GM12878 (cell line): ENCODE measurements around the gene TMEM50A. TPM values are rescaled to one million over a fixed set of nuclear protein-coding genes. Genes with fewer than 3 reads are reported as not detected.

Experiments
- ATAC-seq: fragments of 200-7000 bp; cut with Tn5 transposase; 3 replicates; pipeline ENCODE4 v1.9.1; 2020; ENCODE audit warnings: mild to moderate bottlenecking, moderate library complexity
- BruUV-seq: library from RNA; stranded (reverse); fragments of 400-500 nt; replicated peaks from 2 replicates; lab custom pipeline; 2021; lab: Mats Ljungman, UMichigan
- CTCF ChIA-PET: fragments of 300-600 bp; sonication (Branson Sonifier 250); formaldehyde crosslinking; extraction: SDS; loops from one replicate; lab custom pipeline; 2021; ENCODE audit warnings: inconsistent platforms; lab: Yijun Ruan, JAX
- POLR2A ChIA-PET: fragments of 350-600 bp; formaldehyde crosslinking; extraction: SDS; loops from one replicate; lab custom pipeline; 2021; ENCODE audit warnings: inconsistent platforms; lab: Charles Lee
- RAD21 ChIA-PET: fragments of 300-600 bp; sonication (Branson Sonifier 250); formaldehyde crosslinking; loops from one replicate; lab custom pipeline; 2023; ENCODE audit warnings: antibody characterized with exemption; ENCODE audit not compliant: unreplicated experiment; lab: Charles Lee
- SMC1A ChIA-PET: fragments of 300-600 bp; sonication (Branson Sonifier 250); formaldehyde crosslinking; loops from one replicate; lab custom pipeline; 2023; ENCODE audit not compliant: unreplicated experiment, uncharacterized antibody; lab: Charles Lee
- DNase-seq: peaks from one replicate; pipeline ENCODE4 v3.0.0-alpha.2; 2011; ENCODE audit warnings: low read depth, low spot score
- FAIRE-seq: peaks from 3 replicates; lab custom pipeline; 2011; peaks lifted over from hg19 to GRCh38; lab: Jason Lieb, UNC
- H2AFZ ChIP-seq: 2 replicates; pipeline ENCODE4 v1.6.0; 2011; ENCODE audit warnings: low read depth, low read length, control low read depth; ENCODE audit not compliant: control insufficient read depth
- H3K27ac ChIP-seq: 2 replicates; pipeline ENCODE4 v1.5.1; 2011; ENCODE audit warnings: control low read depth; ENCODE audit not compliant: control insufficient read depth, insufficient read depth
- H3K27me3 ChIP-seq, 2 experiments: replicated peaks in 1 of 2; 2 replicates each; pipeline versions ENCODE4 v1.6.0 to v1.6.1; 2011; ENCODE audit warnings: low read length in 1 of 2; ENCODE audit not compliant: control insufficient read depth in 2 of 2, insufficient read depth in 2 of 2
- H3K36me3 ChIP-seq, 2 experiments: 2 replicates each; pipeline ENCODE4 v1.5.1; 2011; ENCODE audit warnings: low read length in 1 of 2; ENCODE audit not compliant: control insufficient read depth in 2 of 2, insufficient read depth in 2 of 2
- H3K4me1 ChIP-seq: 2 replicates; pipeline ENCODE4 v1.6.1; 2011; ENCODE audit warnings: mild to moderate bottlenecking, low read length, moderate library complexity, mixed read lengths; ENCODE audit not compliant: control insufficient read depth, insufficient read depth
- H3K4me2 ChIP-seq: 2 replicates; pipeline ENCODE4 v1.6.0; 2011; ENCODE audit warnings: control low read depth; ENCODE audit not compliant: control insufficient read depth, insufficient read depth
- H3K4me3 ChIP-seq: fragments of 200-600 bp; sonication (generic); 2 replicates; pipeline ENCODE4 v1.5.1; 2016
- H3K79me2 ChIP-seq: 2 replicates; pipeline ENCODE4 v1.6.0; 2011; ENCODE audit warnings: low read length; ENCODE audit not compliant: control insufficient read depth, insufficient read depth
- H3K9ac ChIP-seq: 2 replicates; pipeline ENCODE4 v1.8.0; 2011; ENCODE audit warnings: low read length, control low read depth, mixed read lengths; ENCODE audit not compliant: control insufficient read depth, insufficient read depth
- H3K9me3 ChIP-seq: replicated peaks from 3 replicates; pipeline ENCODE4 v1.5.1; 2011; ENCODE audit warnings: mild to moderate bottlenecking, low read length; ENCODE audit not compliant: control insufficient read depth, insufficient read depth
- H4K20me1 ChIP-seq: 2 replicates; pipeline ENCODE4 v1.6.0; 2011; ENCODE audit not compliant: control insufficient read depth, insufficient read depth
- CUX1 ChIP-seq: IDR thresholded peaks from 2 replicates; pipeline ENCODE4 v1.6.1; 2012; ENCODE audit warnings: improper control_type of control experiment, low read depth, low read length; ENCODE audit not compliant: insufficient replicate concordance
- E2F4 ChIP-seq: IDR thresholded peaks from 2 replicates; pipeline ENCODE4 v1.6.1; 2012; ENCODE audit warnings: low read depth, low read length, improper control_type of control experiment
- IRF5 ChIP-seq: fragments of 450-650 bp; IDR thresholded peaks from 2 replicates; pipeline ENCODE4 v1.6.1; 2017; ENCODE audit warnings: borderline replicate concordance
- NFYB ChIP-seq: IDR thresholded peaks from 2 replicates; pipeline ENCODE4 v1.6.1; 2011; ENCODE audit warnings: low read depth, mild to moderate bottlenecking, low read length, improper control_type of control experiment, moderate library complexity; ENCODE audit not compliant: insufficient read depth
- NR2F1 ChIP-seq: fragments of 450-650 bp; conservative IDR thresholded peaks from 2 replicates; pipeline ENCODE4 v1.6.1; 2017; ENCODE audit warnings: mild to moderate bottlenecking
- PRDM15 ChIP-seq: fragments of 450-650 bp; formaldehyde crosslinking; IDR thresholded peaks from 2 replicates; pipeline ENCODE4 v1.4.0; 2020; ENCODE audit warnings: mild to moderate bottlenecking, moderate library complexity
- TCF12 ChIP-seq: IDR thresholded peaks from 2 replicates; pipeline ENCODE4 v1.6.1; 2011; ENCODE audit warnings: low read depth, mild to moderate bottlenecking, low read length
- WGBS: methylation state at CpG from one replicate; pipeline ENCODE4 v1.1.6; 2016; ENCODE audit warnings: low lambda C conversion rate; ENCODE audit not compliant: insufficient replicate concordance, insufficient coverage; ENCODE audit errors: missing lambda C conversion rate; 5-methylcytosine and 5-hydroxymethylcytosine counted together
- in situ Hi-C: fragments of 300-500 bp; cut with MboI; formaldehyde crosslinking; loops from 9 replicates; pipeline ENCODE4 v1.14.3; 2018; ENCODE audit warnings: mixed read lengths
- intact Hi-C: fragments of 100-400 bp; cut with micrococcal nuclease; formaldehyde crosslinking; loops from one replicate; pipeline ENCODE4 v1.14.2; 2022; ENCODE audit not compliant: unreplicated experiment
- polyA plus RNA-seq, 11 experiments: library from polyadenylated mRNA; depleted of rRNA in 4 of 11; unstranded in 6 of 11; stranded (reverse) in 5 of 11; fragments of >200 nt; fragmentation: Nextera tagmentation in 4 of 11; fragmentation: Illumina TruSeq in 1 of 11; extraction: Ambion mirVana in 4 of 11; extraction: Trizol in 1 of 11; gene quantifications; 1 replicate in 1 of 11; 2 replicates in 10 of 11; pipeline versions ENCODE4 v1.2.1 to v1.2.3, GENCODE V29; 2011 to 2016; ENCODE audit warnings: inconsistent platforms in 2 of 11, missing spikeins in 2 of 11, low read depth in 1 of 11
- total RNA-seq, 4 experiments: library from RNA; depleted of rRNA in 3 of 4; stranded (reverse); fragments of >200 nt in 3 of 4; fragmentation: Illumina TruSeq in 1 of 4; extraction: Trizol in 1 of 4; gene quantifications; 2 replicates each; pipeline versions ENCODE4 v1.2.1 to v1.2.3, GENCODE V29; 2013 to 2021

TMEM50A gene
- total and polyA plus RNA-seq, 10 of the 15 experiments (the other 5 are each of a cell fraction or from before 2014, with no cell fraction given): 23.5 to 148 (median 85.5) TPM

- TF ChIP-seq CUX1 (no peak), NFYB (no peak), NR2F1 (no peak), TCF12 (no peak)
- TF ChIP-seq, all 136 proteins: peak for 0
Observed at GRCh38 chr1:25356441-25356840, 18.3 kb downstream of the TMEM50A start (continued).

- Histone ChIP-seq H3K4me2 (no peak overlapping the region), H4K20me1 (no peaks in the 10 kb centered on the region), H3K27ac (no peak overlapping the region), H3K4me3 (no peak overlapping the region), H3K9me3 (no peaks in the 10 kb centered on the region), H2AFZ (no peak overlapping the region), H3K4me1 (no peaks in the 10 kb centered on the region), H3K9ac (no peak overlapping the region), H3K27me3 (no peaks in the 10 kb centered on the region), H3K36me3 (peaks cover 11 to 12% of the 10 kb centered on the region in 2 experiments), H3K79me2 (no peaks in the 10 kb centered on the region)
- no TSS peak for BruUV-seq
- in situ Hi-C loops: no loop called here
- ATAC-seq: no peak
- intact Hi-C loops: no loop called here
- SMC1A ChIA-PET: no interaction called here
- DNase-seq: no peak
- 95% methylated on average over 1 of the region's 1 CpG for WGBS
- CTCF ChIA-PET: no interaction called here
- RAD21 ChIA-PET: no interaction called here
- POLR2A ChIA-PET: interaction anchor here (0.6 to 1.0 kb wide), 4 partner anchors 9 to 164 kb away, joined by 3 to 4 read pairs (median 4); partner anchors contain the start of gene SYF2
- no peak for FAIRE-seq
- no peak for TF ChIP-seq IRF5
- TF ChIP-seq E2F4: no peak
- TF ChIP-seq PRDM15: no peak
Observed at GRCh38 chr1:25356848-25357247, 18.7 kb downstream of the TMEM50A start.
